ENCODE data around the gene NRXN2. TPM values are rescaled to one million over a fixed set of nuclear protein-coding genes. Genes with fewer than 3 reads are reported as not detected.

NRXN2 gene
- total and polyA plus RNA-seq, 2 of the 13 experiments (the other 11 are each of a cell fraction or from before 2014, with no cell fraction given), result not detected

DNA sequence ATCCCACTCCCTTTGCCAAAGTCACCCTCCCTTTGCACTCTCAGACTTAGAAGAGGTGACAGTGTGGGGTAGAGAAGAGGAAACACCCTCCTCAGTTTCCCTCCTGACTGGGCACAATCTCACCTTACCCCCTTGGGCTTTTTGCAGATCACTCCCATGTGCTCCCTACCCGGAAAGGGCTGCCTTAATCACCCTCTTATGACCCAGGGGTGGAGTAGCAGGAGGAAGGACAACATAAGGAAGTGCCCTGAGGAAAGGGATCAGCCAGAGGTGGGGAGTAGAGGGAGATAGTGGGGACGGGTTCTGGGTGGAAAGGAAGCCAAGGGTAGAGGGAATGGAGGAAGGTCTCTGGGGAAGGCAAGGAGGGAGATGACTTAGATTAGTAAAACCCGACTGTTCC is 52.0 kb downstream of the NRXN2 start:
- intact Hi-C loops (cut with micrococcal nuclease; ENCODE audit: unreplicated experiment), result no loop called here
- ATAC-seq (no peak), FAIRE-seq (no peak), DNase-seq (ENCODE audit: low spot score) (no peak)
- Histone ChIP-seq H3K4me3 (replicated peaks in 1 of 3; ENCODE audit: insufficient read depth in 1 of 3, low read depth in 2 of 3, low read length in 3 of 3) (no peak overlapping the region), H3K4me2 (ENCODE audit: low read depth, low read length) (no peak overlapping the region), H3K27ac (ENCODE audit: extremely low read length, insufficient read depth, low read length) (no peak overlapping the region), H3K79me2 (ENCODE audit: insufficient read depth, low read length) (no peaks in the 10 kb centered on the region), H3K36me3 (replicated peaks in 1 of 2; ENCODE audit: control insufficient read depth in 1 of 2, insufficient read depth in 2 of 2, low read length in 2 of 2) (no peaks in the 10 kb centered on the region), H3K9me3 (ENCODE audit: low read length) (no peaks in the 10 kb centered on the region), H2AFZ (ENCODE audit: low read length) (no peak overlapping the region), H3K27me3 (ENCODE audit: control insufficient read depth in 1 of 2, insufficient read depth in 2 of 2, low read length in 2 of 2) (peaks cover 7 to 68% of the 10 kb centered on the region in 2 experiments; a peak in 4 of 5 replicates), H3K4me1 (ENCODE audit: insufficient read depth, low read length) (peaks cover 11% of the 10 kb centered on the region; the same call in 1 of the 2 replicates), H3K9ac (ENCODE audit: insufficient read depth, low read depth, low read length) (no peak overlapping the region), H4K20me1 (ENCODE audit: insufficient read depth, low read length) (no peaks in the 10 kb centered on the region)
- TF ChIP-seq HOXA3 (CRISPR knock-in tag; IDR thresholded peaks at IDR 0.05) (no peak), SMYD3 (CRISPR knock-in tag; IDR thresholded peaks at IDR 0.05) (no peak), ZNF772 (CRISPR knock-in tag; IDR thresholded peaks at IDR 0.05) (no peak), MAX (IDR thresholded peaks at IDR 0.05) (no peak), CBFB (CRISPR knock-in tag; IDR thresholded peaks at IDR 0.05) (no peak), THAP11 (CRISPR knock-in tag; IDR thresholded peaks at IDR 0.05) (no peak), NR2F2 (IDR thresholded peaks at IDR 0.05; ENCODE audit: borderline replicate concordance, low read depth) (no peak), NONO (IDR thresholded peaks at IDR 0.05) (no peak), NONO (CRISPR knock-in tag; conservative IDR thresholded peaks at IDR 0.05) (no peak), MBNL3 (CRISPR knock-in tag; conservative IDR thresholded peaks at IDR 0.05) (no peak), CBX2 (IDR thresholded peaks at IDR 0.05; ENCODE audit: low read depth, low read length) (no peak), CBX2 (CRISPR knock-in tag; IDR thresholded peaks at IDR 0.05; ENCODE audit: low read depth) (no peak), ZNF788 (CRISPR knock-in tag; IDR thresholded peaks at IDR 0.05; ENCODE audit: borderline replicate concordance) (no peak), ZNF281 (CRISPR knock-in tag; IDR thresholded peaks at IDR 0.05; ENCODE audit: borderline replicate concordance) (no peak), ARHGAP35 (CRISPR knock-in tag; IDR thresholded peaks at IDR 0.05; ENCODE audit: borderline replicate concordance) (no peak), SYNCRIP (IDR thresholded peaks at IDR 0.05; ENCODE audit: insufficient read depth, low read depth, low read length) (no peak)
- TF ChIP-seq, protein P1, sequence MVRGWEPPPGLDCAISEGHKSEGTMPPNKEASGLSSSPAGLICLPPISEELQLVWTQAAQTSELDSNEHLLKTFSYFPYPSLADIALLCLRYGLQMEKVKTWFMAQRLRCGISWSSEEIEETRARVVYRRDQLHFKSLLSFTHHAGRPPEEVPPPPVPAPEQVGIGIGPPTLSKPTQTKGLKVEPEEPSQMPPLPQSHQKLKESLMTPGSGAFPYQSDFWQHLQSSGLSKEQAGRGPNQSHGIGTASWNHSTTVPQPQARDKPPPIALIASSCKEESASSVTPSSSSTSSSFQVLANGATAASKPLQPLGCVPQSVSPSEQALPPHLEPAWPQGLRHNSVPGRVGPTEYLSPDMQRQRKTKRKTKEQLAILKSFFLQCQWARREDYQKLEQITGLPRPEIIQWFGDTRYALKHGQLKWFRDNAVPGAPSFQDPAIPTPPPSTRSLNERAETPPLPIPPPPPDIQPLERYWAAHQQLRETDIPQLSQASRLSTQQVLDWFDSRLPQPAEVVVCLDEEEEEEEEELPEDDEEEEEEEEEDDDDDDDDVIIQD (CRISPR knock-in tag; IDR thresholded peaks at IDR 0.05; ENCODE audit: low read depth), result no peak
- WGBS (ENCODE audit: low lambda C conversion rate), result 1% methylated on average over 3 of the region's 3 CpGs
- in situ Hi-C loops (cut with HindIII; ENCODE audit: extremely low pct_ligation_motif_present, low pct_unique_long_range_greater_than_20kb), result no loop called here
- ChIA-PET CTCF (ENCODE audit: low intra/inter-chr PET ratio, low total read pairs) (no interaction called here), POLR2A (no interaction called here)
- BruUV-seq (replicated peaks), result no TSS peak
